Mucosa of gallbladder (tissue), 1 donor: ENCODE data around the gene OSBPL1A. TPM values are rescaled to one million over a fixed set of nuclear protein-coding genes. Genes with fewer than 3 reads are reported as not detected.
A peak's percentile ranks its signal among the peaks of the same experiment; 100 is the strongest.
"Not testable (repeated sequence)": the region's sequence is repeated elsewhere in the genome, so short reads cannot be mapped to it uniquely, and the experiment has no call there.

ENCODE experiments used
- DNase-seq: peaks from one replicate; pipeline ENCODE4 v3.0.0-alpha.2; 2020; ENCODE audit warnings: low spot score
- total RNA-seq: library from RNA; stranded (reverse); gene quantifications from one replicate; pipeline ENCODE4 v1.2.1, GENCODE V29; 2021
- donor health status: DM: no; HTN: no; CAD: no.

Gene OSBPL1A
- total RNA-seq, 1 donor from 2014 or later = 33.6 TPM

DNA sequence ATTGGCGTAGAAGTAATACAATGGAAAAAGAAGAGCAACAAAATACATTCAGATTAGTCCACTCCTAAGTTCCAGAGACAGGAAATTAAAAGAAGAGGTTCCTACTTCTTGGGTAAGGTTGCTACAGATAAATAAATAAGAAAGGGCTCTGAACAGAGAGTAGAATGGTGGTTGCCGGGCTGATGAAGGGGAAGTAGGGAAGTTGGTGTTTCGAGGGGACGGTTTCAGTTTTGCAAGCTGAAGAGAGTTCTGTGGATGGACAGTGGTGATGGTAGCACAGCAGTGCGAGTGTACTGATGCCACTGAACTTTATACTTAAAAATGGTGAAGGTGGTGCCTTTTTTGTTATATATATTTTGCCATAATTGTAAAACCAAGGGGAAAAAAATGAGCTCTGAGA lies 210.6 kb downstream of the OSBPL1A start:
- DNase-seq = no peak

DNA sequence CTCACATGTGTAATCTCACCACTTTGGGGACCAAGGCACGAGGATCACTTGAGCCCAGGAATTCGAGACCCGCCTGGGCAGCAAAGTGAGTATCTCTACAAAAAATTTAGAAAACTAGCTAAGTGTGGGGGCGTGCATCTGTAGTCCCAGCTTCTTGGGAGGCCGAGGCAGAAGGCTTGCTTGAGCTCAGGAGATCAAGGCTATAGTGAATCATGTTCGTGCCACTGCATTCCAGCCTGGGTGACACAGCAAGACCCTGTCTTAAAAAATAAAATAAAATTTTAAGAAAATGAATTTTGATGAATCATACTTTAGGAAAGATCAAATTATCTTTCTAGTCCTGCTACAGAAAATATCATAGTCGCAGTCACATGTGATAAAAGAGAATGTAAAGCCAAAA lies 211.8 kb downstream of the OSBPL1A start:
- DNase-seq = no peak

GRCh38 chr18:24181806-24182205 lies 215.8 kb downstream of the OSBPL1A start:
- DNase-seq = no peak

DNA sequence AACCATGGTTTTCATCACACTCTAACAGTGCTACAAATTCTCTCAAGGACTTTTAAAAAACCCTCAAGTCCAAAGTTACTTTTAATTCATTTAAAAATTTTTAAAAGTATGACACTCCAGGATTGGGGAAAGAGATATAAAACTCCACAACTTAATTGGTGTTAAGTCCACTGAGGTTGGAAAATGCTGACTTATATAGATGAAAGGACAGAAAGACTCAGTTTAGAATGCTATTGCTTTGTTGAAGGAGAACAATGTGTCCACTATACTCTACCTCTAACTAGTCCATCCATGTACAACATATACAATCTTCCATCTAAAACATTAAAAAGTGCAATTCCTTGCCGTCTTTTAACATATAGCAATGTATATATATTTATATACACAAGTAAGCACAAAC lies 217.6 kb downstream of the OSBPL1A start:
- DNase-seq = no peak

GRCh38 chr18:24177499-24178133 lies 220.0 kb downstream of the OSBPL1A start:
- no peak for DNase-seq

DNA sequence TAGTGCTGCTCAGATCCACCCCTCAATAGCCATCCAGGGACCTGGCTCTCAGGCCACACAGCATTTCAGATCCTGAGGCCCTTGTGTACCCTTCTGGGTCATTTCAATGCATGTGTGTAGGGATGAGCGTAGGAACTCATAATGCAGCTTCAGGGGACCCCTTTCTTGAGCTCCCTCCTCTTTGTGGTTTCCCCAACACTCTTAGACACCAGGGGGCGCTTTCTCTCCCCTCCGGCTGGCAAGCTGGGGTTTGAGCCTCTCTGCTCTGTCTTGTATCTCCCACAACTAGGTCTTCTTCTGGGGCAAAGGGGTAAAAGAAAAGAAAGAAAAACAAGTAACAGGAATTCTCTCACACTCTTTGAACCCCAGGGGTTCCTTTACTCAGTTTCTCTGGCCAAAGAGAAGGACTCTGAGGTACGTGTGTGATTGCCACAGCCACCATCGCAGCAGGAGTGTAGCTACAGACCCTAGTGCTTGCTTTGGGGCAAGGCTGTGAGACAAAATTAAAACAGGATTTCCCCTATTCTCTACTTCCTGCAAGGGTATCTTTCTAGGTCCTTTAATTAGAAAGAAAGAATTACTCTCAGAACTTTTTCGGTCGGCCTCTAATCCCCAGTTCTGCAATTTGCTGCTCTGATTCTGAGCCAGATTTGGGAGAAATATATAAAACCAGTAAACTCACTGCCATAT lies 220.8 kb downstream of the OSBPL1A start:
- peak; percentile 44 for DNase-seq

DNA sequence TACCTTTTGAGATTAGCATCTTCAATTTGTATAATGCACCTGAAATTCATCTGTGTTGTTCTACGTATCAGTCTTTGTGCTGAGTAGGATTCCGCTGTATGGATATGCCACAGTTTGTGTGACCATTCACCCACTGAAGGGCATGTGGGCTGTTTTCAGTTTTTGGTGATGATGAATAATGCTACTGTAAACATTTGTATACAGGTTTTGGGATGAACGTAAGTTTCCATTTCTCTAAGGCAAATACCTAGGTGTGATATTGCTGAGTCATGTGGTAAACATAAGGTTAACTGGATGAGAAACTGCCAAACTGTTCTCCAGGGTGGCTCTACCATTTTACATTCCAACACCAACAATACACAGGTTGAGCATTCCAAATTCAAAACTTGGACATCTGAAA lies 223.6 kb downstream of the OSBPL1A start:
- DNase-seq = no peak

GRCh38 chr18:24170360-24170759 lies 227.3 kb downstream of the OSBPL1A start:
- no peak for DNase-seq

DNA sequence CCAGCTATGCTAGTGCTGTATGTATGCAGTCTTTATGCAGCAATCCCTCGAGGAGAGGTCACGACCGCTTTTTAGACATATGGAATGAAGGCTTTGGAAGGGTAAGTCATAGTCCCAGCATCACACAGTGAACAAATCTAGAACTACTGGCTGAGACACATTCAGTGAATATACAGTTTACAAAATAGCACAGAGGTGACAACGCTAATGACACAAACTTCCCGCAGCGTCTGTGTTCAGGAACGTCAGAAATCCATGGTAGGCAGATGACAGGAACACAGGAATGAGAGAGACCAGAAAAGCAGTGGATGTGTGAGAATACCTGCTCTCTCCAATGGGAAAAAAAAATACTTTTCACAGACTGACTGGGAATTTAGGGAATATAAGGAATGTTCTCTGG lies 229.1 kb downstream of the OSBPL1A start:
- DNase-seq = no peak

DNA sequence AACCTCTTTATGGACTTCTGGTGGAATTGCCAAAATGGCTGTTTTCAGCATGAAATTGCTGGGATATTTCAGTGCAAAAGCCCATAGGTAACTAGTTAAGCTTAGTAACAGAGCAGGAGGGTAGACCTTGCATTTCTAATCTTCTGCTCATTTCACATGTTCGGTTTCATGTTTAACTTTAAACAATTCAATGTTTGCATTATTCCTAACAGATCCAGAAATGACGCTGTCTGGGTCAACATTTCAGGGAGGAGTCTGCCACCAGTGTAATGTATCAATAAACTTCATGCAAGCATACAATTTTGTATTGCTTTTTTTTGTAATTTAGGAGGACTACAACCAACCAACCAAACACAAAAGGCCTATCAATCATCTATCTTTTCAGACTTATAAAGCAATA lies 236.3 kb downstream of the OSBPL1A start:
- no peak for DNase-seq

DNA sequence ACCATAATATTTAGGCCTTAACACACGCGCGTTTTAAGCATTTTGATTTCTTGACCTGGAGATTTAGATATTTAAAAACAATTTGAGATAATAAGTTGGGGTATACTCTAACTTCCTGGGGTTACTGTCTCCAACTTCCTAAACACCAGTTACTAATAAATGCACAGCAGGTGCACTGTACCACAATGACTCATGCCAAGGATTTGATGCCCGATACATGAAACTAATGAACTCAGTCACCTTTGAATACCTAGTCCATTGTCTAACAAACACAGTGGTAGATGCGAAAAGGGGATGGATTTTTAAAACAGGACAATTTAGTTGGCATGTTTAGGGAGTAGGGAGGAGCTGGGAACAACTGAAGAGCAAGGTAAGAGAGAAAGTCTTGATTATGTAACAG lies 237.5 kb downstream of the OSBPL1A start:
- DNase-seq = no peak

GRCh38 chr18:24157855-24158254 lies 239.8 kb downstream of the OSBPL1A start:
- DNase-seq = no peak

- DNase-seq = no peak
Observed at GRCh38 chr18:24153397-24153796, 244.2 kb downstream of the OSBPL1A start.

DNA sequence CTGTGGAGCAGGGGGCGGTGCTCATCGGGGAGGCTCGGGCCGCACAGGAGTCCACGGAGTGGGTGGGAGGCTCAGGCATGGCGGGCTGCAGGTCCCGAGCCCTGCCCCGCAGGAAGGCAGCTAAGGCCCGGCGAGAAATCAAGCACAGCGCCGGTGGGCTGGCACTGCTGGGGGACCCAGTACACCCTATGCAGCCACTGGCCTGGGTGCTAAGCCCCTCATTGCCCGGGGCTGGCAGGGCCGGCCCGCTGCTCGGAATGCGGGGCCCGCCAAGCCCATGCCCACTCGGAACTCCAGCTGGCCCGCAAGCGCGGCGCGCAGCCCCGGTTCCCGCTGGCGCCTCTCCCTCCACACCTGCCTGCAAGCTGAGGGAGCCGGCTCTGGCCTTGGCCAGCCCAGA lies 248.0 kb downstream of the OSBPL1A start:
- not testable (repeated sequence) for DNase-seq

DNA sequence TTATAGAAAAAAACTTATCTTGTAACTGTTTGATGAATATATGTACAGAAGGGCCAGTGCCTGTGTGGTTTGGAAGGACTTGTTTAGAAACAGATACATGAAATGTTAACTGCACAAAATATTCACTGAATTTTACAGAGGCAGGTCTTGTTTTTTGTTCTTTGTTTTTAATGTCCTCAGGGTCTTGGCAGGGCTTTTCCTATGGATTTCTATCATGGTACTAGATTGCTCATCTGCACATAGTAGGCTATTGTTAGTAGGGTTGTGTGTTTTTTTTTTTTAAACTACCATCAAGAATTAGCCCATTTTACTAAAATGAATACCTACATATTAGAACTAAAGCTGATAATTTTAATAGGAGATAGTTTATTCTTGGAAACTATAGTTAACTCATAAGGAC lies 255.2 kb downstream of the OSBPL1A start:
- DNase-seq = no peak

DNA sequence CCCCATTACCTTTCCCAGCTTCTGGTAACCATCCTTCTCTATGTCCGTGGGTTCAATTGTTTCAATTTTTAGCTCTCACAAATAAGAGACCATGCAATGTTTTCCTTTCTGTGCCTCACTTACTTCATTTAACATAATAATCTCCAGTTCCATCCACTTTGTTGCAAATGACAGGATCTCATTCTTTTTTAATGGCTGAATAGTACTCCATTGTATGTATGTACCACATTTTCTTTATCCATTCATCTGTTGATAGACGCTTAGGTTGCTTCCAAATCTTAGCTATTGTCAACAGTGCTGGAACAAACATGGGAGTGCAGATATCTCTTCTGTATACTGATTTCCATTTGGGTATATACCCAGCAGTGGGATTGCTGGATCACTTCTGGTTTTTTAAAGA lies 256.9 kb downstream of the OSBPL1A start:
- DNase-seq = no peak

DNA sequence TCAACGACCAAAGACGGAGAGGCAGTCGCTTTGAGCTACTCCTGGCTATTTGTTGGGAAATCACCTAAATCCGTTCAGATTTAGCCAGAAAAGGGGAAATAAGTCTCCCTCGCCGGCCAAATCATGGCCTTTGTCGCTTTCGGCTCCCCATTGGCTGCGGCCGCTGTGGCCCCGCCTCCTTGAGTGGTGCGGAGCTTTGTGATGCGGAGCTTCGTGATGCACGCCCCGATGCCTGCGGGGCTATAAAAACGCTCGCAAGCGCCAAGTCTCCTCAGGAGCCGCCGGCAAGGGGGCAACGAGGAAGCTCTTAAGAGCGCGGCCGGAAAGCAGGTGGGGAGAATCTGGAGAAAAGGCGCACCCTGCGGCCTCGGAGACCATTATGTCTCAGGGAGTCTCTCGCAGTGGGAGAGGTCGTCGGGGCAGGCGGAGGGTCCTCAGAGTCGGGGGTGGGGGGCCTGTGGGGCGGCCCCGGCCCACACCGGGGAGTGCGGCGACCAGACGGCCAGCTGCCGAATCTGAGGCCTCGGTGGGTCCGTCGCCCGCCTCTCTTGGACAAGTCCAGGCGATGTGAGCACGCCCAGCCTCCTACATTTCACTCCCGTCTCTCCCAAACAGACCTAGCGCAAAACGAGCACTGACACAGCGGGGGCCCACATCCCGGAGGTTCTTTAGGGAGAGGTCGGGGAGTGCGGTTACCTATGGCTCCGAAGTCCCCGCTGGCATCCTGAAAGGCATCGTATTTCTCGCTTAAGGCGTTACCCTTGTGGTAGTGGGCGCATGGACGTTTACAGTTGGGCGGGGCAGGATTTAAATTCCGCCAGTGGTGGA lies 258.6 kb downstream of the OSBPL1A start, which contains the start of gene CABYR:
Gene CABYR, plus strand, starts transcription at position 274 of the 828 bp plus-strand sequence. CDS start 4,053 bp downstream, outside the sequence.
- peak; percentile 56 for DNase-seq

GRCh38 chr18:24138409-24138788 lies 259.2 kb downstream of the OSBPL1A start:
- DNase-seq = no peak

DNA sequence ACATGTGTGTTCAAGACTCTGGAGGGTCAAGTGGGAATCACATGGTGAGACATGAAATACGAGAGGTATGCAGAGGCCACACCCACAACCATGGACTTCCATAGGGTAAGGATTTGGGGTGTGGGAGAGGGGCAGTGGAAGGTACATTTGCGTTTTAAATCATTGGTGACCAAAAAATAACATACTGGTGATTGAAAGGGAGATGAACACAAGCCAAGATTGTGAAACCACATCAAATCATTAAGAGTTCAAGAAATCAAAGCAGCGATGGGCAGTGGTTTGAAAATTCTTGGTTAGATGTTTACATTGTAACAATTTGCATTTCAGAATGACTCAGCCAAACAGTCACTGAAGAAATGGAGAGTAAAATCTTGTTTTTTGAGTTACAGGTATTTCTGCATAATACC lies 260.7 kb downstream of the OSBPL1A start:
- no peak for DNase-seq

DNA sequence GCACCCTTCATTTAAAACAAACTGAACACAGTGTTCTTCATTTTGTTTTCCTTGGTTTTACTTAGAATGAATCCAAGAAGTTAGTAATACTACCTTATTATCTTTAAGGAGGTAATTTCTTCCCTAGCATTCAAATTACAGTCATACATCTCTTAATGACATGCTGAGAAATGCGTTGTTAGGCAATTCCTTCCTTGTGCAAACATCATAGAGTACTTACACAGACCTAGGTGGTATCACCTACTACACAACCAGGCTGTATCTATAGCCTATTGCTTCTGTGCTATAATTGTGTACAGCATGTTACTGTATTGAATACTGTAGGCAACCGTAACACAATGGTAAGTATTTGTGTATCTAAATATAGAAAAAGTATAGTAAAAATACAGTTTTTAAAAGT lies 267.1 kb downstream of the OSBPL1A start:
- no peak for DNase-seq

GRCh38 chr18:24128700-24129099 lies 268.9 kb downstream of the OSBPL1A start:
- no peak for DNase-seq

DNA sequence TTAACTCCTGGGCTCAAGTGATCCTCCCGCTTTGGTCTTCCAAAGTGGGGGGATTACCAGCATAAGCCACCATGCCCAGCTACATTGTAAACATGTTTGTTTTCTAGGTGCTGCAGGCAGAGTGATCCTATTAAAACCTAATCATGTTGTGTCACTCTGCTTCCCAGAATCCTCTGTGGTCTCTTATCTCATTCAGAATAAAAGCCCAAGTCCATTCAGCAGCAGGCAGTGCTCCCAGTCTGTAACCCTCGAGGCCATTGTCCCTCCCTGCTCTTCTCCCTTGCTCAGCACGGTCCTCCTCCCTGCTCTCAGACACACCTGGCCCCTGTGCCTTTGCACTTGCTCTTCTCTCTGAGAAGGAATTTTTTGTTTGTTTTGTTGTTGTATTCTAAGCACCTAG lies 269.9 kb downstream of the OSBPL1A start:
- DNase-seq = no peak
